WTC11 (cell line): ENCODE results near the gene GLRX. TPM values are rescaled to one million over a fixed set of nuclear protein-coding genes. Genes with fewer than 3 reads are reported as not detected.

Source experiments
- ATAC-seq: fragments of 200-7000 bp; cut with Tn5 transposase; 2 replicates; pipeline ENCODE4 v1.10.0; 2021; ENCODE audit warnings: mild to moderate bottlenecking, moderate library complexity
- CTCF ChIA-PET: fragments of 300-600 bp; sonication (Branson Sonifier 250); formaldehyde crosslinking; loops from one replicate; lab custom pipeline; 2021; ENCODE audit warnings: antibody characterized with exemption; lab: Charles Lee
- POLR2A ChIA-PET: fragments of 350-600 bp; sonication (Branson Sonifier 250); formaldehyde crosslinking; loops from one replicate; lab custom pipeline; 2021; ENCODE audit warnings: antibody characterized with exemption; lab: Charles Lee
- DNase-seq: peaks from one replicate; pipeline ENCODE4 v3.0.0; 2021; ENCODE audit warnings: low spot score
- H3K27ac Mint-ChIP-seq: 2 replicates; pipeline ENCODE4 v1.8.0; 2021; ENCODE audit warnings: mixed read lengths
- H3K27me3 Mint-ChIP-seq: 2 replicates; pipeline ENCODE4 v1.8.0; 2021; ENCODE audit warnings: low read depth, mild to moderate bottlenecking, moderate library complexity, mixed read lengths
- H3K36me3 Mint-ChIP-seq: 2 replicates; pipeline ENCODE4 v1.8.0; 2021; ENCODE audit warnings: mixed read lengths
- H3K4me1 Mint-ChIP-seq: 2 replicates; pipeline ENCODE4 v1.8.0; 2022; ENCODE audit warnings: mixed read lengths
- H3K4me3 Mint-ChIP-seq: 2 replicates; pipeline ENCODE4 v1.8.0; 2021; ENCODE audit warnings: mild to moderate bottlenecking, moderate library complexity, mixed read lengths
- H3K9me3 Mint-ChIP-seq: 2 replicates; pipeline ENCODE4 v1.8.0; 2021; ENCODE audit warnings: mixed read lengths
- CREM ChIP-seq: sonication (generic); formaldehyde crosslinking; IDR thresholded peaks from 2 replicates; pipeline ENCODE4 v1.8.1; 2022; ENCODE audit warnings: mild to moderate bottlenecking, missing genetic modification reagents, moderate library complexity
- ESRRA ChIP-seq: sonication (generic); formaldehyde crosslinking; IDR thresholded peaks from 2 replicates; pipeline ENCODE4 v1.8.1; 2022; ENCODE audit warnings: mild to moderate bottlenecking, missing genetic modification reagents, borderline replicate concordance
- ETV6 ChIP-seq: sonication (generic); formaldehyde crosslinking; IDR thresholded peaks from 2 replicates; pipeline ENCODE4 v1.8.1; 2022; ENCODE audit warnings: mild to moderate bottlenecking, missing genetic modification reagents
- JAZF1 ChIP-seq: fragments of 250-450 bp; sonication (Bioruptor Pico); IDR thresholded peaks from 2 replicates; pipeline ENCODE4 v1.9.0; 2021; ENCODE audit warnings: moderate library complexity, mild to moderate bottlenecking, inconsistent platforms
- JUN ChIP-seq: sonication (generic); formaldehyde crosslinking; IDR thresholded peaks from 2 replicates; pipeline ENCODE4 v1.8.0; 2023; ENCODE audit warnings: mild to moderate bottlenecking, missing genetic modification reagents
- MXD4 ChIP-seq: fragments of 250-450 bp; sonication (Bioruptor Pico); IDR thresholded peaks from 2 replicates; pipeline ENCODE4 v1.8.0; 2021; ENCODE audit warnings: mild to moderate bottlenecking, moderate library complexity, borderline replicate concordance
- NFATC4 ChIP-seq: fragments of 250-450 bp; sonication (Bioruptor Pico); IDR thresholded peaks from 2 replicates; pipeline ENCODE4 v1.9.0; 2021; ENCODE audit warnings: mild to moderate bottlenecking
- OVOL2 ChIP-seq: fragments of 250-450 bp; sonication (Bioruptor Pico); IDR thresholded peaks from 2 replicates; pipeline ENCODE4 v1.9.0; 2021; ENCODE audit warnings: mild to moderate bottlenecking, borderline replicate concordance
- PRRX2 ChIP-seq: fragments of 250-450 bp; sonication (Bioruptor Pico); IDR thresholded peaks from 2 replicates; pipeline ENCODE4 v1.8.0; 2021; ENCODE audit warnings: mild to moderate bottlenecking
- RORB ChIP-seq: fragments of 250-450 bp; sonication (Bioruptor Pico); IDR thresholded peaks from 2 replicates; pipeline ENCODE4 v1.9.0; 2021; ENCODE audit warnings: mild to moderate bottlenecking
- TP53 ChIP-seq: sonication (generic); formaldehyde crosslinking; IDR thresholded peaks from 2 replicates; pipeline ENCODE4 v1.8.1; 2023; ENCODE audit warnings: mild to moderate bottlenecking, missing genetic modification reagents
- ZNF121 ChIP-seq: sonication (generic); formaldehyde crosslinking; IDR thresholded peaks from 2 replicates; pipeline ENCODE4 v1.8.0; 2023; ENCODE audit warnings: missing genetic modification reagents
- ZNF232 ChIP-seq: sonication (generic); formaldehyde crosslinking; IDR thresholded peaks from 2 replicates; pipeline ENCODE4 v1.8.0; 2022; ENCODE audit warnings: mild to moderate bottlenecking, missing genetic modification reagents
- ZNF671 ChIP-seq: fragments of 250-450 bp; sonication (Bioruptor Pico); IDR thresholded peaks from 2 replicates; pipeline ENCODE4 v1.8.0; 2021; ENCODE audit warnings: mild to moderate bottlenecking
- total RNA-seq: library from RNA; stranded (reverse); gene quantifications from 3 replicates; pipeline ENCODE4 v1.2.3, GENCODE V29; 2021
- TF ChIP-seq, protein P1 (sequence below): fragments of 200-600 bp; IDR thresholded peaks from 2 replicates; pipeline ENCODE4 v1.8.0; 2022; ENCODE audit warnings: antibody characterized with exemption
- TF ChIP-seq, protein P2 (sequence below): fragments of 250-450 bp; sonication (Bioruptor Pico); IDR thresholded peaks from 2 replicates; pipeline ENCODE4 v1.9.0; 2021; ENCODE audit warnings: moderate library complexity, mild to moderate bottlenecking, inconsistent platforms, borderline replicate concordance
- TF ChIP-seq, protein P3 (sequence below): fragments of 250-450 bp; sonication (Bioruptor Pico); conservative IDR thresholded peaks from 2 replicates; pipeline ENCODE4 v1.9.0; 2021; ENCODE audit warnings: mild to moderate bottlenecking
- TF ChIP-seq, protein P4 (sequence below): fragments of 250-450 bp; sonication (Bioruptor Pico); IDR thresholded peaks from 2 replicates; pipeline ENCODE4 v1.9.0; 2021; ENCODE audit warnings: mild to moderate bottlenecking
- TF ChIP-seq, protein P5 (sequence below): fragments of 250-450 bp; sonication (Bioruptor Pico); IDR thresholded peaks from 2 replicates; pipeline ENCODE4 v1.9.0; 2021; ENCODE audit warnings: mild to moderate bottlenecking, borderline replicate concordance
- TF ChIP-seq, protein P6 (sequence below): fragments of 250-450 bp; sonication (Bioruptor Pico); IDR thresholded peaks from 2 replicates; pipeline ENCODE4 v1.8.0; 2021; ENCODE audit warnings: mild to moderate bottlenecking

GLRX gene
- total RNA-seq, 1 experiment from 2014 or later = 15.9 TPM

DNA sequence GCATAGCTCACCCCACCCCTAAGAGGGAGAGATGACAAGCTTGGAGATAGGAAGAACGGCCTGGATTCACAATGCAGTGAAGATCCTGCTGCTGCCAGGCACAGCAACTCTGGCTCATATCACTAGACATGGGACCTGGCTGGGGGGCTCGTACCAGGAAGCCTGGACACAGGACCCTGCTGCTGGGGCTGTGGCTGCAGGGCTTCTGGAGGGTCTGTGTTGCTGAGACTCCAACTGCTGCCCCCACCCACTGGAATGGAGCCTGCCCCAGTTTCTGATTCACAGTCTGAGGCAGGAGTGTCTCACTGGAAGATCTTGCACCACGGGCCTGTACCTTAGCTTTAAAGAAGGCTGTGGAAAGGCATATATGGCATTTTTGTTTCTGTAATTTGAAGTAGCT lies 31.0 kb upstream of the GLRX start:
- Mint-ChIP-seq H3K27me3 (no peaks in the 10 kb centered on the region), H3K27ac (no peak overlapping the region), H3K9me3 (peaks cover 12% of the 10 kb centered on the region), H3K4me1 (peaks cover 5% of the 10 kb centered on the region), H3K4me3 (no peak overlapping the region), H3K36me3 (peaks cover 3% of the 10 kb centered on the region; the same call in 1 of the 2 replicates)
- TF ChIP-seq, protein P1, sequence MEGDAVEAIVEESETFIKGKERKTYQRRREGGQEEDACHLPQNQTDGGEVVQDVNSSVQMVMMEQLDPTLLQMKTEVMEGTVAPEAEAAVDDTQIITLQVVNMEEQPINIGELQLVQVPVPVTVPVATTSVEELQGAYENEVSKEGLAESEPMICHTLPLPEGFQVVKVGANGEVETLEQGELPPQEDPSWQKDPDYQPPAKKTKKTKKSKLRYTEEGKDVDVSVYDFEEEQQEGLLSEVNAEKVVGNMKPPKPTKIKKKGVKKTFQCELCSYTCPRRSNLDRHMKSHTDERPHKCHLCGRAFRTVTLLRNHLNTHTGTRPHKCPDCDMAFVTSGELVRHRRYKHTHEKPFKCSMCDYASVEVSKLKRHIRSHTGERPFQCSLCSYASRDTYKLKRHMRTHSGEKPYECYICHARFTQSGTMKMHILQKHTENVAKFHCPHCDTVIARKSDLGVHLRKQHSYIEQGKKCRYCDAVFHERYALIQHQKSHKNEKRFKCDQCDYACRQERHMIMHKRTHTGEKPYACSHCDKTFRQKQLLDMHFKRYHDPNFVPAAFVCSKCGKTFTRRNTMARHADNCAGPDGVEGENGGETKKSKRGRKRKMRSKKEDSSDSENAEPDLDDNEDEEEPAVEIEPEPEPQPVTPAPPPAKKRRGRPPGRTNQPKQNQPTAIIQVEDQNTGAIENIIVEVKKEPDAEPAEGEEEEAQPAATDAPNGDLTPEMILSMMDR = no peak
- TF ChIP-seq, protein P2, sequence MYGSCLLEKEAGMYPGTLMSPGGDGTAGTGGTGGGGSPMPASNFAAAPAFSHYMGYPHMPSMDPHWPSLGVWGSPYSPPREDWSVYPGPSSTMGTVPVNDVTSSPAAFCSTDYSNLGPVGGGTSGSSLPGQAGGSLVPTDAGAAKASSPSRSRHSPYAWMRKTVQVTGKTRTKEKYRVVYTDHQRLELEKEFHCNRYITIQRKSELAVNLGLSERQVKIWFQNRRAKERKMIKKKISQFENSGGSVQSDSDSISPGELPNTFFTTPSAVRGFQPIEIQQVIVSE (CRISPR knock-in tag) = no peak
- TF ChIP-seq ZNF671 (CRISPR knock-in tag) (no peak), JAZF1 (CRISPR knock-in tag) (no peak), ESRRA (CRISPR knock-in tag) (no peak), PRRX2 (CRISPR knock-in tag) (no peak), NFATC4 (CRISPR knock-in tag) (no peak), MXD4 (CRISPR knock-in tag) (no peak), TP53 (no peak), OVOL2 (CRISPR knock-in tag) (no peak), RORB (CRISPR knock-in tag) (no peak)
- TF ChIP-seq, protein P3, sequence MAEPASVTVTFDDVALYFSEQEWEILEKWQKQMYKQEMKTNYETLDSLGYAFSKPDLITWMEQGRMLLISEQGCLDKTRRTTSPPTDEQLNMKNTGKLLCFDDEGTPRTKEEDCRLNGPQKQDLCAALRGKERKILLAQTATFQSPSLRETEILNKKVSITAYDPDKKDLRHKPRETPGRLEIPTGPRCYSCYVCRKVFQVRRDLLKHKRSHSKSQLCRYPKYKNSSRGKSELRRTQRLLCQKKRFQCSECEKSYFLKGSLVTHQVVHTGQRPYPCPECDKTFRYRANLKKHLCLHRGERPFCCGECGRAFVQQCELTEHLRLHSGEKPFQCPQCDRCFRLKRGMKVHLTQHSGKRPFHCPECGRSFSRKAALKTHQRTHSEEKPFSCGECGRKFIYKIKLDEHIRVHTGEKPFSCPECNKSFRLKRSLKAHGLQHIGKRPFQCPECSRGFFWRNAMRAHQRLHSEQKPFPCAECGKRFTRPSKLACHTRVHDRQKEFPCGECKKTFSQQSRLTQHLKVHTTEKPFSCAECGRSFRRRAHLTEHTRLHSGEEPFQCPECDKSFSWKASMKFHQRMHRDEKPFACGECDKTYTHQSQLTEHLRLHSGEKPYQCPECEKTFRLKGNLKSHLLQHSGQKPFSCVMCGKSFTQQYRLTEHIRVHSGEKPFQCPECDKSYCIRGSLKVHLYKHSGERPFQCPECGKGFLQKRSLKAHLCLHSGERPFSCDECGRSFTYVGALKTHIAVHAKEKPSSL (CRISPR knock-in tag) = no peak
- TF ChIP-seq, protein P4, sequence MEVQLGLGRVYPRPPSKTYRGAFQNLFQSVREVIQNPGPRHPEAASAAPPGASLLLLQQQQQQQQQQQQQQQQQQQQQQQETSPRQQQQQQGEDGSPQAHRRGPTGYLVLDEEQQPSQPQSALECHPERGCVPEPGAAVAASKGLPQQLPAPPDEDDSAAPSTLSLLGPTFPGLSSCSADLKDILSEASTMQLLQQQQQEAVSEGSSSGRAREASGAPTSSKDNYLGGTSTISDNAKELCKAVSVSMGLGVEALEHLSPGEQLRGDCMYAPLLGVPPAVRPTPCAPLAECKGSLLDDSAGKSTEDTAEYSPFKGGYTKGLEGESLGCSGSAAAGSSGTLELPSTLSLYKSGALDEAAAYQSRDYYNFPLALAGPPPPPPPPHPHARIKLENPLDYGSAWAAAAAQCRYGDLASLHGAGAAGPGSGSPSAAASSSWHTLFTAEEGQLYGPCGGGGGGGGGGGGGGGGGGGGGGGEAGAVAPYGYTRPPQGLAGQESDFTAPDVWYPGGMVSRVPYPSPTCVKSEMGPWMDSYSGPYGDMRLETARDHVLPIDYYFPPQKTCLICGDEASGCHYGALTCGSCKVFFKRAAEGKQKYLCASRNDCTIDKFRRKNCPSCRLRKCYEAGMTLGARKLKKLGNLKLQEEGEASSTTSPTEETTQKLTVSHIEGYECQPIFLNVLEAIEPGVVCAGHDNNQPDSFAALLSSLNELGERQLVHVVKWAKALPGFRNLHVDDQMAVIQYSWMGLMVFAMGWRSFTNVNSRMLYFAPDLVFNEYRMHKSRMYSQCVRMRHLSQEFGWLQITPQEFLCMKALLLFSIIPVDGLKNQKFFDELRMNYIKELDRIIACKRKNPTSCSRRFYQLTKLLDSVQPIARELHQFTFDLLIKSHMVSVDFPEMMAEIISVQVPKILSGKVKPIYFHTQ = no peak
- TF ChIP-seq, protein P5, sequence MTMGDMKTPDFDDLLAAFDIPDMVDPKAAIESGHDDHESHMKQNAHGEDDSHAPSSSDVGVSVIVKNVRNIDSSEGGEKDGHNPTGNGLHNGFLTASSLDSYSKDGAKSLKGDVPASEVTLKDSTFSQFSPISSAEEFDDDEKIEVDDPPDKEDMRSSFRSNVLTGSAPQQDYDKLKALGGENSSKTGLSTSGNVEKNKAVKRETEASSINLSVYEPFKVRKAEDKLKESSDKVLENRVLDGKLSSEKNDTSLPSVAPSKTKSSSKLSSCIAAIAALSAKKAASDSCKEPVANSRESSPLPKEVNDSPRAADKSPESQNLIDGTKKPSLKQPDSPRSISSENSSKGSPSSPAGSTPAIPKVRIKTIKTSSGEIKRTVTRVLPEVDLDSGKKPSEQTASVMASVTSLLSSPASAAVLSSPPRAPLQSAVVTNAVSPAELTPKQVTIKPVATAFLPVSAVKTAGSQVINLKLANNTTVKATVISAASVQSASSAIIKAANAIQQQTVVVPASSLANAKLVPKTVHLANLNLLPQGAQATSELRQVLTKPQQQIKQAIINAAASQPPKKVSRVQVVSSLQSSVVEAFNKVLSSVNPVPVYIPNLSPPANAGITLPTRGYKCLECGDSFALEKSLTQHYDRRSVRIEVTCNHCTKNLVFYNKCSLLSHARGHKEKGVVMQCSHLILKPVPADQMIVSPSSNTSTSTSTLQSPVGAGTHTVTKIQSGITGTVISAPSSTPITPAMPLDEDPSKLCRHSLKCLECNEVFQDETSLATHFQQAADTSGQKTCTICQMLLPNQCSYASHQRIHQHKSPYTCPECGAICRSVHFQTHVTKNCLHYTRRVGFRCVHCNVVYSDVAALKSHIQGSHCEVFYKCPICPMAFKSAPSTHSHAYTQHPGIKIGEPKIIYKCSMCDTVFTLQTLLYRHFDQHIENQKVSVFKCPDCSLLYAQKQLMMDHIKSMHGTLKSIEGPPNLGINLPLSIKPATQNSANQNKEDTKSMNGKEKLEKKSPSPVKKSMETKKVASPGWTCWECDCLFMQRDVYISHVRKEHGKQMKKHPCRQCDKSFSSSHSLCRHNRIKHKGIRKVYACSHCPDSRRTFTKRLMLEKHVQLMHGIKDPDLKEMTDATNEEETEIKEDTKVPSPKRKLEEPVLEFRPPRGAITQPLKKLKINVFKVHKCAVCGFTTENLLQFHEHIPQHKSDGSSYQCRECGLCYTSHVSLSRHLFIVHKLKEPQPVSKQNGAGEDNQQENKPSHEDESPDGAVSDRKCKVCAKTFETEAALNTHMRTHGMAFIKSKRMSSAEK (CRISPR knock-in tag) = no peak
- POLR2A ChIA-PET = no interaction called here
- DNase-seq = no peak
- CTCF ChIA-PET = interaction anchor here (1.4 kb wide), 1 partner anchor 72 kb away, joined by 6 read pairs; no protein-coding TSS in a partner anchor
- no peak for ATAC-seq

DNA sequence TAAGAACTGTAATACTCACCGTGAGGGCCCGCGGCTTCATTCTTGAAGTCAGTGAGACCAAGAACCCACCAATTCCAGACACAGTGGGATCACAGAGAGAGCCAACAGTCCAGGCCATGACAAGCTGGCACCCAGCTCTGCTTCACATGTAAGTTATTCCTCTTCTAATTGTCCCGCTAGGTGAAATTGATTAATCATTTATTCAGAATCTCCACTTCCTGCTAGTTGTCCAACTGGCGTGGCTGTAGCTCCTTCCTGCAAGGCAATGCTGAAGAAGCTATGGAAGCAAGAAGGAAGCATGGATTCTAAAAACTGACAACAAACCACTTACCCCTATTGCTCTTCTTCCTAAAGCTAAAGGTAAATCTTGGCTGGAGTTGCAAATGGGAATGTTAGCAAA lies 30.0 kb upstream of the GLRX start:
- peaks cover 3% of the 10 kb centered on the region; the same call in 1 of the 2 replicates for H3K36me3 Mint-ChIP-seq
- DNase-seq (no peak), ATAC-seq (no peak)
- H3K4me3 Mint-ChIP-seq = no peak overlapping the region
- peaks cover 12% of the 10 kb centered on the region for H3K9me3 Mint-ChIP-seq
- ChIA-PET POLR2A (no interaction called here), CTCF (interaction anchor here (0.9 to 1.9 kb wide), 3 partner anchors 9 to 72 kb away, joined by 3 to 5 read pairs (median 3); no protein-coding TSS in a partner anchor)
- no peaks in the 10 kb centered on the region for H3K27me3 Mint-ChIP-seq
- H3K4me1 Mint-ChIP-seq = no peaks in the 10 kb centered on the region
- no peak overlapping the region for H3K27ac Mint-ChIP-seq
- TF ChIP-seq JUN (CRISPR knock-in tag) (no peak), CREM (no peak), ZNF121 (CRISPR knock-in tag) (no peak), ZNF232 (CRISPR knock-in tag) (no peak), ETV6 (CRISPR knock-in tag) (no peak)
- TF ChIP-seq, protein P6, sequence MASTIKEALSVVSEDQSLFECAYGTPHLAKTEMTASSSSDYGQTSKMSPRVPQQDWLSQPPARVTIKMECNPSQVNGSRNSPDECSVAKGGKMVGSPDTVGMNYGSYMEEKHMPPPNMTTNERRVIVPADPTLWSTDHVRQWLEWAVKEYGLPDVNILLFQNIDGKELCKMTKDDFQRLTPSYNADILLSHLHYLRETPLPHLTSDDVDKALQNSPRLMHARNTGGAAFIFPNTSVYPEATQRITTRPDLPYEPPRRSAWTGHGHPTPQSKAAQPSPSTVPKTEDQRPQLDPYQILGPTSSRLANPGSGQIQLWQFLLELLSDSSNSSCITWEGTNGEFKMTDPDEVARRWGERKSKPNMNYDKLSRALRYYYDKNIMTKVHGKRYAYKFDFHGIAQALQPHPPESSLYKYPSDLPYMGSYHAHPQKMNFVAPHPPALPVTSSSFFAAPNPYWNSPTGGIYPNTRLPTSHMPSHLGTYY (CRISPR knock-in tag) = no peak
- TF ChIP-seq, protein P1 = no peak
